ENCODE data around the gene SMG6.

SMG6 gene

GRCh38 chr17:2094891-2095535 is 208.6 kb downstream of the SMG6 start:
- peak overlapping the region; percentile 32 for H3K27ac ChIP-seq (ENCODE audit: low read depth, low read length)
- no peaks in the 10 kb centered on the region for H3K36me3 ChIP-seq (ENCODE audit: control insufficient read depth, insufficient read depth, low read length)
- H3K4me3 ChIP-seq (ENCODE audit: low read depth, low read length), result no peak overlapping the region
- no peaks in the 10 kb centered on the region for H3K27me3 ChIP-seq (ENCODE audit: control insufficient read depth, insufficient read depth, low read length)
- H3K4me1 ChIP-seq (ENCODE audit: control insufficient read depth, insufficient read depth, low read length), result peaks cover 22% of the 10 kb centered on the region
- no peak overlapping the region; the same call in 1 of the 2 replicates for H3K9ac ChIP-seq (ENCODE audit: low read depth, low read length)
- no peaks in the 10 kb centered on the region for H3K9me3 ChIP-seq (ENCODE audit: control insufficient read depth, insufficient read depth, low read length)

- Histone ChIP-seq H3K27ac (ENCODE audit: low read depth, low read length) (no peak overlapping the region), H3K36me3 (ENCODE audit: control insufficient read depth, insufficient read depth, low read length) (no peaks in the 10 kb centered on the region), H3K4me1 (ENCODE audit: control insufficient read depth, insufficient read depth, low read length) (peaks cover 22% of the 10 kb centered on the region), H3K9me3 (ENCODE audit: control insufficient read depth, insufficient read depth, low read length) (no peaks in the 10 kb centered on the region), H3K9ac (ENCODE audit: low read depth, low read length) (no peak overlapping the region), H3K4me3 (ENCODE audit: low read depth, low read length) (no peak overlapping the region), H3K27me3 (ENCODE audit: control insufficient read depth, insufficient read depth, low read length) (no peaks in the 10 kb centered on the region)
These were observed 210.2 kb downstream of the SMG6 start for GRCh38 chr17:2093349-2093748.

DNA sequence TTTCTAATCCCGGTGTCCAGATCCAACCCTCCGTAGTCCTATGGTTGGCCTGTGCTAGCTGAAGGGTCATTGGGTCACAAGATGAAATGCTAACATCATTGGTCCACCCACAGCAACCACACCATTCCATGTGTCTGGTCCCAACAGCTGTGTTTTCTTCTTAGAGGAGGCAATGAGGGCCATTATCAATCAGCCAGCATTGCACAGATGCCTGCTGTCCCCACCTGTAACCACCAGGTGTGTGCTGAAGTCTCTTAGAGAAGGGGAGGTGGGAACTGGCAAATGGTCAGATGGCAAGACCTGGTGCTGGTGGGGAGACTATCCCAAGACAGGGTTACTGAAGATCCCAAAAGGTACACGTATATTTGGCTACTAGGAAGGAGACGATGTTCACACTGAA is 211.3 kb downstream of the SMG6 start:
- Histone ChIP-seq H3K9ac (ENCODE audit: low read depth, low read length) (no peak overlapping the region), H3K36me3 (ENCODE audit: control insufficient read depth, insufficient read depth, low read length) (no peaks in the 10 kb centered on the region), H3K9me3 (ENCODE audit: control insufficient read depth, insufficient read depth, low read length) (no peaks in the 10 kb centered on the region), H3K4me3 (ENCODE audit: low read depth, low read length) (no peak overlapping the region), H3K27me3 (ENCODE audit: control insufficient read depth, insufficient read depth, low read length) (no peaks in the 10 kb centered on the region), H3K27ac (ENCODE audit: low read depth, low read length) (no peak overlapping the region), H3K4me1 (ENCODE audit: control insufficient read depth, insufficient read depth, low read length) (peaks cover 22% of the 10 kb centered on the region)

DNA sequence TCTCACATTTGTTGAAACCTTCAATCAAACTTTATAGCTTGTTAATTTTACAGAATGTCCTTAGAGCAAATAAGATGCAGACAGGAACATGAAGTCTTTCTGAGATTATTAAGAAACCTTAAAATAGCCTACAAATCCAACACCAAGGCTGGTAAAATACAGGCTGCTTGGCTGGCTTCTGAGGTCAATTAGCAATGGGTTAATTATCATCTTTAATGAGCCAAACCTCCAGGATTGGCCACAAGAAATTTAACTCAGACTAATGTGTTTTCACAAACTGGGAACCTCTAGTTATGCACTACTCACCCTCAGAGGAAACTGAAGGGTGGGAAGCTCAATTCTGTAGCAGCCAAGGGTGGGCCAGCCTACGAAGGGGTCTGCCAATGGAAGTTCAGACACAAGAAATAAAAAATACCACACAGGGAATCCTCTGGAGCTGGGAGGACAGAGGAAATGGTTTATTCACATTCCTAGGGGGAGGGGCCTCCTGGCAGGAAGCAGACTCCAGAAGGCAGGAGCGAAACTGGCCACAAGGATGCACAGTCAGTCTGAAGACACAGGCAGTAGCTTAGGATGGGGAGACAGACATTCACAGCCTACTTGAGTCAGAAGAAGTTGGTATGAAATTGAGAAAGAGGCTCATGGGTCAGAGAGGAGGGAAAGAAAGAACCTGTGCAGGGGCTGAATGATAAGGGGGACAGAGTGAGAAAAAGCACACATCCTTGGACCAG is 212.6 kb downstream of the SMG6 start:
- Histone ChIP-seq H3K36me3 (ENCODE audit: control insufficient read depth, insufficient read depth, low read length) (no peaks in the 10 kb centered on the region), H3K9me3 (ENCODE audit: control insufficient read depth, insufficient read depth, low read length) (no peaks in the 10 kb centered on the region), H3K27ac (ENCODE audit: low read depth, low read length) (peak overlapping the region; percentile 40), H3K4me1 (ENCODE audit: control insufficient read depth, insufficient read depth, low read length) (peaks cover 22% of the 10 kb centered on the region), H3K27me3 (ENCODE audit: control insufficient read depth, insufficient read depth, low read length) (no peaks in the 10 kb centered on the region), H3K9ac (ENCODE audit: low read depth, low read length) (no peak overlapping the region), H3K4me3 (ENCODE audit: low read depth, low read length) (no peak overlapping the region)

GRCh38 chr17:2090210-2090641 is 213.4 kb downstream of the SMG6 start:
- H3K9ac ChIP-seq (ENCODE audit: low read depth, low read length), result no peak overlapping the region
- no peak overlapping the region for H3K27ac ChIP-seq (ENCODE audit: low read depth, low read length)
- no peaks in the 10 kb centered on the region for H3K27me3 ChIP-seq (ENCODE audit: control insufficient read depth, insufficient read depth, low read length)
- peaks cover 19% of the 10 kb centered on the region for H3K4me1 ChIP-seq (ENCODE audit: control insufficient read depth, insufficient read depth, low read length)
- H3K36me3 ChIP-seq (ENCODE audit: control insufficient read depth, insufficient read depth, low read length), result no peaks in the 10 kb centered on the region
- no peak overlapping the region for H3K4me3 ChIP-seq (ENCODE audit: low read depth, low read length)
- H3K9me3 ChIP-seq (ENCODE audit: control insufficient read depth, insufficient read depth, low read length), result no peaks in the 10 kb centered on the region

DNA sequence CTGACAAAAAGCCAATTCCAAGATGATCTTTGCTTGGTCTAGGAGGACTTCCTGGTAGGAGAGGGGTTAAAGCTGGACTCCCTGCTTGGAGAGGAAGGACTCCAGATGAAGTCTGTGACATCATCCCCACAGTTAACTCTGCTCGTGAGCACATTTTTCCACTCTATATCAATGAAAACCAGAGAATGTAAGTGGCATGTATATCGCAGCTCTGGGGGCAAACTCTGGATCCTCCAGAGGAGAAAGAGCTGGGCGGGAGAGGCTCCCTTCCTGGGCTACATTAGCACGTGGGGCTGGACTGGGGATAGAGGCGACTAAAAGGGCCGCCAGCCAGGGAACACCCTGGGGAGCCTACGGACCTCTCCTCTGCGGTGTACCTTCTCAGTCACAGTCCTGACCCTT is 214.6 kb downstream of the SMG6 start:
- no peak overlapping the region for H3K27ac ChIP-seq (ENCODE audit: low read depth, low read length)
- peaks cover 15% of the 10 kb centered on the region for H3K4me1 ChIP-seq (ENCODE audit: control insufficient read depth, insufficient read depth, low read length)
- H3K4me3 ChIP-seq (ENCODE audit: low read depth, low read length), result no peak overlapping the region
- no peaks in the 10 kb centered on the region for H3K36me3 ChIP-seq (ENCODE audit: control insufficient read depth, insufficient read depth, low read length)
- no peaks in the 10 kb centered on the region for H3K9me3 ChIP-seq (ENCODE audit: control insufficient read depth, insufficient read depth, low read length)
- no peak overlapping the region for H3K9ac ChIP-seq (ENCODE audit: low read depth, low read length)
- H3K27me3 ChIP-seq (ENCODE audit: control insufficient read depth, insufficient read depth, low read length), result no peaks in the 10 kb centered on the region

GRCh38 chr17:2087597-2088211 is 215.9 kb downstream of the SMG6 start:
- no peaks in the 10 kb centered on the region for H3K9me3 ChIP-seq (ENCODE audit: control insufficient read depth, insufficient read depth, low read length)
- no peak overlapping the region for H3K4me3 ChIP-seq (ENCODE audit: low read depth, low read length)
- H3K27ac ChIP-seq (ENCODE audit: low read depth, low read length), result no peak overlapping the region
- H3K27me3 ChIP-seq (ENCODE audit: control insufficient read depth, insufficient read depth, low read length), result no peaks in the 10 kb centered on the region
- H3K36me3 ChIP-seq (ENCODE audit: control insufficient read depth, insufficient read depth, low read length), result no peaks in the 10 kb centered on the region
- no peak overlapping the region for H3K9ac ChIP-seq (ENCODE audit: low read depth, low read length)
- H3K4me1 ChIP-seq (ENCODE audit: control insufficient read depth, insufficient read depth, low read length), result peaks cover 15% of the 10 kb centered on the region

- H3K4me1 ChIP-seq (ENCODE audit: control insufficient read depth, insufficient read depth, low read length), result peaks cover 14% of the 10 kb centered on the region
- H3K27me3 ChIP-seq (ENCODE audit: control insufficient read depth, insufficient read depth, low read length), result no peaks in the 10 kb centered on the region
- H3K36me3 ChIP-seq (ENCODE audit: control insufficient read depth, insufficient read depth, low read length), result peaks cover 6% of the 10 kb centered on the region
- no peaks in the 10 kb centered on the region for H3K9me3 ChIP-seq (ENCODE audit: control insufficient read depth, insufficient read depth, low read length)
- no peak overlapping the region for H3K27ac ChIP-seq (ENCODE audit: low read depth, low read length)
- H3K4me3 ChIP-seq (ENCODE audit: low read depth, low read length), result no peak overlapping the region
- no peak overlapping the region for H3K9ac ChIP-seq (ENCODE audit: low read depth, low read length)
These were observed 217.3 kb downstream of the SMG6 start for GRCh38 chr17:2086306-2086705.

GRCh38 chr17:2085648-2085949 is 218.0 kb downstream of the SMG6 start:
- no peak overlapping the region for H3K4me3 ChIP-seq (ENCODE audit: low read depth, low read length)
- no peaks in the 10 kb centered on the region for H3K9me3 ChIP-seq (ENCODE audit: control insufficient read depth, insufficient read depth, low read length)
- H3K4me1 ChIP-seq (ENCODE audit: control insufficient read depth, insufficient read depth, low read length), result peaks cover 6% of the 10 kb centered on the region
- H3K27ac ChIP-seq (ENCODE audit: low read depth, low read length), result no peak overlapping the region
- peaks cover 12% of the 10 kb centered on the region for H3K36me3 ChIP-seq (ENCODE audit: control insufficient read depth, insufficient read depth, low read length)
- no peaks in the 10 kb centered on the region for H3K27me3 ChIP-seq (ENCODE audit: control insufficient read depth, insufficient read depth, low read length)
- no peak overlapping the region for H3K9ac ChIP-seq (ENCODE audit: low read depth, low read length)

- H3K9ac ChIP-seq (ENCODE audit: low read depth, low read length), result 0 out of 2 replicates have a peak overlapping the region, but pooled peaks have one; percentile 14
- no peak overlapping the region for H3K4me3 ChIP-seq (ENCODE audit: low read depth, low read length)
- H3K27me3 ChIP-seq (ENCODE audit: control insufficient read depth, insufficient read depth, low read length), result no peaks in the 10 kb centered on the region
- H3K36me3 ChIP-seq (ENCODE audit: control insufficient read depth, insufficient read depth, low read length), result peaks cover 12% of the 10 kb centered on the region
- no peak overlapping the region for H3K27ac ChIP-seq (ENCODE audit: low read depth, low read length)
- H3K4me1 ChIP-seq (ENCODE audit: control insufficient read depth, insufficient read depth, low read length), result 0 out of 2 replicates have a peak, but pooled peaks cover under 1% of the 10 kb centered on the region
- H3K9me3 ChIP-seq (ENCODE audit: control insufficient read depth, insufficient read depth, low read length), result no peaks in the 10 kb centered on the region
These were observed 218.6 kb downstream of the SMG6 start for GRCh38 chr17:2084766-2085647.

All from HUES48 (cell line).